A549 (cell line): ENCODE measurements around the gene DEPDC1B. TPM values are rescaled to one million over a fixed set of nuclear protein-coding genes. Genes with fewer than 3 reads are reported as not detected.

Source experiments
- ATAC-seq, 2 experiments: fragments of 200-7000 bp in 1 of 2; fragments of >200 bp in 1 of 2; cut with Nextera tagmentation in 1 of 2; cut with Tn5 transposase in 1 of 2; 3 replicates each; pipeline versions ENCODE4 v1.8.0 to v1.9.1; 2018 to 2020; ENCODE audit warnings: mild to moderate bottlenecking in 1 of 2, moderate library complexity in 1 of 2
- CTCF ChIA-PET: fragments of 300-600 bp; sonication (Branson Sonifier 250); formaldehyde crosslinking; extraction: SDS; loops from one replicate; lab custom pipeline; 2021; ENCODE audit warnings: antibody characterized with exemption, inconsistent platforms; lab: Yijun Ruan, JAX
- POLR2A ChIA-PET: fragments of 350-600 bp; formaldehyde crosslinking; extraction: SDS; loops from one replicate; lab custom pipeline; 2021; ENCODE audit warnings: antibody characterized with exemption, inconsistent platforms; lab: Yijun Ruan, JAX
- DNase-seq, 2 experiments: peaks; one replicate each; pipeline versions ENCODE4 v3.0.0 to v3.0.0-alpha.2; 2011 to 2016; ENCODE audit warnings: low read depth in 1 of 2, low spot score in 1 of 2
- FAIRE-seq: peaks from 2 replicates; lab custom pipeline; 2011; peaks lifted over from hg19 to GRCh38; lab: Jason Lieb, UNC
- H3K27ac ChIP-seq, 2 experiments: fragments of >200 bp; sonication (Bioruptor Twin); formaldehyde crosslinking; 3 replicates each; pipeline ENCODE4 v1.5.1; 2016 to 2017
- H3K4me1 ChIP-seq: fragments of >200 bp; sonication (Bioruptor Twin); formaldehyde crosslinking; 3 replicates; pipeline ENCODE4 v1.6.1; 2016
- H3K4me2 ChIP-seq: fragments of >200 bp; sonication (Bioruptor Twin); formaldehyde crosslinking; 3 replicates; pipeline ENCODE4 v1.6.1; 2016
- H3K4me3 ChIP-seq: fragments of >200 bp; sonication (Bioruptor Twin); formaldehyde crosslinking; 3 replicates; pipeline ENCODE4 v1.5.1; 2016
- H3K9me3 ChIP-seq: fragments of >200 bp; sonication (Bioruptor Twin); formaldehyde crosslinking; 3 replicates; pipeline ENCODE4 v1.6.1; 2016
- CEBPB ChIP-seq, 2 experiments: fragments of >200 bp in 1 of 2; sonication (Bioruptor Twin) in 1 of 2; formaldehyde crosslinking in 1 of 2; IDR thresholded peaks; 2 replicates each; pipeline ENCODE4 v1.6.1; 2012 to 2016
- CHD2 ChIP-seq: fragments of 150-350 bp; IDR thresholded peaks from 2 replicates; pipeline ENCODE4 v1.6.1; 2014; ENCODE audit warnings: low read length; ENCODE audit not compliant: partially characterized antibody
- ELK1 ChIP-seq: fragments of 150-350 bp; IDR thresholded peaks from 2 replicates; pipeline ENCODE4 v1.6.1; 2014; ENCODE audit warnings: low read depth, mild to moderate bottlenecking, low read length
- EP300 ChIP-seq, 2 experiments: fragments of >200 bp; sonication (Bioruptor Twin); formaldehyde crosslinking; IDR thresholded peaks; 2 replicates in 1 of 2; 3 replicates in 1 of 2; pipeline ENCODE4 v1.6.1; 2016 to 2017
- FOSL2 ChIP-seq, 2 experiments: fragments of 450-650 bp in 1 of 2; fragments of >200 bp in 1 of 2; sonication (Bioruptor Twin) in 1 of 2; formaldehyde crosslinking; IDR thresholded peaks; 2 replicates each; pipeline versions ENCODE4 v1.5.0 to v1.6.1; 2016 to 2020; ENCODE audit warnings: mild to moderate bottlenecking in 1 of 2, moderate library complexity in 1 of 2
- GATA3 ChIP-seq: IDR thresholded peaks from 2 replicates; pipeline ENCODE4 v1.6.1; 2012; ENCODE audit warnings: borderline replicate concordance
- HOXB5 ChIP-seq: fragments of 250-450 bp; sonication (Bioruptor Pico); IDR thresholded peaks from 2 replicates; pipeline ENCODE4 v1.5.0; 2020; ENCODE audit warnings: mild to moderate bottlenecking, moderate library complexity
- MAFK ChIP-seq: fragments of 450-650 bp; IDR thresholded peaks from 2 replicates; pipeline ENCODE4 v1.6.1; 2014; ENCODE audit not compliant: partially characterized antibody
- NR3C1 ChIP-seq: fragments of >200 bp; sonication (Bioruptor Twin); formaldehyde crosslinking; IDR thresholded peaks from 3 replicates; pipeline ENCODE4 v1.6.1; 2017
- PHF8 ChIP-seq: fragments of 200-600 bp; sonication (generic); IDR thresholded peaks from 2 replicates; pipeline ENCODE4 v1.6.1; 2016; ENCODE audit warnings: low read depth, mild to moderate bottlenecking, antibody characterized with exemption, moderate library complexity, borderline replicate concordance
- POLR2A ChIP-seq: IDR thresholded peaks from 2 replicates; pipeline ENCODE4 v1.6.1; 2012; ENCODE audit warnings: mild to moderate bottlenecking, low read length
- RARB ChIP-seq: fragments of 250-450 bp; sonication (Bioruptor Pico); IDR thresholded peaks from 2 replicates; pipeline ENCODE4 v1.8.0; 2021; ENCODE audit warnings: mild to moderate bottlenecking, moderate library complexity
- REST ChIP-seq: fragments of 200-600 bp; sonication (generic); IDR thresholded peaks from 2 replicates; pipeline ENCODE4 v1.6.1; 2016; ENCODE audit warnings: antibody characterized with exemption, mild to moderate bottlenecking, moderate library complexity
- ZC3H11A ChIP-seq: fragments of 450-650 bp; IDR thresholded peaks from 2 replicates; pipeline ENCODE4 v1.6.1; 2014; ENCODE audit warnings: antibody characterized with exemption, mild to moderate bottlenecking
- ZFP36 ChIP-seq: fragments of 450-650 bp; IDR thresholded peaks from 2 replicates; pipeline ENCODE4 v1.6.1; 2014; ENCODE audit warnings: borderline replicate concordance; ENCODE audit not compliant: partially characterized antibody
- WGBS: methylation state at CpG from one replicate; pipeline ENCODE4 v1.1.6; 2017; ENCODE audit errors: missing lambda C conversion rate; 5-methylcytosine and 5-hydroxymethylcytosine counted together
- polyA plus RNA-seq, 4 experiments: library from polyadenylated mRNA; depleted of rRNA in 3 of 4; stranded (reverse); fragments of >200 nt; fragmentation: RNase III in 1 of 4; extraction: RNeasy Plus Mini Kit Qiagen cat#74134 plus additional on column Dnase treatment in 1 of 4; gene quantifications; 2 replicates in 3 of 4; 3 replicates in 1 of 4; pipeline ENCODE4 v1.2.3, GENCODE V29; 2011 to 2017
- TF ChIP-seq, protein P1 (sequence below): fragments of >200 bp; sonication (Bioruptor Twin); formaldehyde crosslinking; IDR thresholded peaks from 3 replicates; pipeline ENCODE4 v1.5.1; 2016

The DEPDC1B gene
- polyA plus RNA-seq, 2 of the 4 experiments (the other 2 are of a cell fraction) = 17.4 to 34.8 TPM

GRCh38 chr5:60675286-60675685, 24.7 kb downstream of the DEPDC1B start:
- Histone ChIP-seq H3K9me3 (no peaks in the 10 kb centered on the region), H3K4me1 (peaks cover 24% of the 10 kb centered on the region), H3K27ac (no peak overlapping the region), H3K4me3 (no peak overlapping the region), H3K4me2 (no peak overlapping the region)
- ATAC-seq (no peak), FAIRE-seq (no peak), DNase-seq (no peak)
- 89% methylated on average over 1 of the region's 1 CpG for WGBS
- CTCF ChIA-PET = interaction anchor here (0.6 to 2.5 kb wide), 9 partner anchors 9 to 1259 kb away, joined by 3 to 13 read pairs (median 5); partner anchors contain the start of gene DEPDC1B
- POLR2A ChIA-PET = interaction anchor here (0.6 kb wide), 2 partner anchors 258 to 297 kb away, joined by 3 read pairs; no protein-coding TSS in a partner anchor
- TF ChIP-seq PHF8 = no peak
- no peak for TF ChIP-seq CHD2
- TF ChIP-seq ZC3H11A = no peak
- TF ChIP-seq FOSL2 (IDR thresholded peaks at IDR 0.05) = no peak
- TF ChIP-seq FOSL2 (CRISPR knock-in tag; IDR thresholded peaks at IDR 0.05) = no peak
- TF ChIP-seq POLR2A = no peak
- no peak for TF ChIP-seq GATA3
- no peak for TF ChIP-seq ELK1
- TF ChIP-seq REST = no peak

- WGBS = 83% methylated on average over 2 of the region's 2 CpGs
- Histone ChIP-seq H3K27ac (no peak overlapping the region), H3K4me1 (peaks cover 24% of the 10 kb centered on the region), H3K4me2 (no peak overlapping the region), H3K9me3 (no peaks in the 10 kb centered on the region), H3K4me3 (no peak overlapping the region)
- POLR2A ChIA-PET = no interaction called here
- DNase-seq (no peak), FAIRE-seq (no peak), ATAC-seq (no peak)
- TF ChIP-seq MAFK = no peak
- no peak for TF ChIP-seq ZFP36
- no peak for TF ChIP-seq CEBPB (IDR thresholded peaks at IDR 0.05)
- TF ChIP-seq RARB (CRISPR knock-in tag) = no peak
- no peak for TF ChIP-seq NR3C1
- no peak for TF ChIP-seq EP300 (IDR thresholded peaks at IDR 0.05)
- TF ChIP-seq PHF8 = no peak
- TF ChIP-seq HOXB5 (CRISPR knock-in tag) = no peak
- TF ChIP-seq, protein P1, sequence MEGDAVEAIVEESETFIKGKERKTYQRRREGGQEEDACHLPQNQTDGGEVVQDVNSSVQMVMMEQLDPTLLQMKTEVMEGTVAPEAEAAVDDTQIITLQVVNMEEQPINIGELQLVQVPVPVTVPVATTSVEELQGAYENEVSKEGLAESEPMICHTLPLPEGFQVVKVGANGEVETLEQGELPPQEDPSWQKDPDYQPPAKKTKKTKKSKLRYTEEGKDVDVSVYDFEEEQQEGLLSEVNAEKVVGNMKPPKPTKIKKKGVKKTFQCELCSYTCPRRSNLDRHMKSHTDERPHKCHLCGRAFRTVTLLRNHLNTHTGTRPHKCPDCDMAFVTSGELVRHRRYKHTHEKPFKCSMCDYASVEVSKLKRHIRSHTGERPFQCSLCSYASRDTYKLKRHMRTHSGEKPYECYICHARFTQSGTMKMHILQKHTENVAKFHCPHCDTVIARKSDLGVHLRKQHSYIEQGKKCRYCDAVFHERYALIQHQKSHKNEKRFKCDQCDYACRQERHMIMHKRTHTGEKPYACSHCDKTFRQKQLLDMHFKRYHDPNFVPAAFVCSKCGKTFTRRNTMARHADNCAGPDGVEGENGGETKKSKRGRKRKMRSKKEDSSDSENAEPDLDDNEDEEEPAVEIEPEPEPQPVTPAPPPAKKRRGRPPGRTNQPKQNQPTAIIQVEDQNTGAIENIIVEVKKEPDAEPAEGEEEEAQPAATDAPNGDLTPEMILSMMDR = no peak
- CTCF ChIA-PET = interaction anchor here (1.4 to 2.5 kb wide), 4 partner anchors 10 to 1259 kb away, joined by 8 to 10 read pairs (median 8); no protein-coding TSS in a partner anchor
Observed at GRCh38 chr5:60674251-60675069, 25.5 kb downstream of the DEPDC1B start.
